HEK293 (cell line): ENCODE results near the gene PCOLCE2.
"Not testable (repeated sequence)": the region's sequence is repeated elsewhere in the genome, so short reads cannot be mapped to it uniquely, and the experiment has no call there.

Experiments used
- CTCF ChIA-PET: fragments of 350-600 bp; formaldehyde crosslinking; extraction: SDS; loops from one replicate; lab custom pipeline; 2021; ENCODE audit warnings: antibody characterized with exemption; lab: Yijun Ruan, JAX
- POLR2A ChIA-PET: fragments of 300-600 bp; formaldehyde crosslinking; extraction: SDS; loops from one replicate; lab custom pipeline; 2020; ENCODE audit warnings: antibody characterized with exemption, inconsistent platforms; lab: Yijun Ruan, JAX
- H3K27ac ChIP-seq: fragments of 200-500 bp; sonication (Bioruptor generic); 2 replicates; pipeline ENCODE4 v1.5.1; 2014; ENCODE audit warnings: low read depth, low read length, control low read depth, inconsistent platforms; ENCODE audit errors: extremely low read depth
- H3K36me3 ChIP-seq, 2 experiments: fragments of 200-500 bp in 1 of 2; sonication (Bioruptor generic) in 1 of 2; 1 replicate in 1 of 2; 2 replicates in 1 of 2; pipeline ENCODE4 v1.5.1; 2014 to 2017; ENCODE audit warnings: inconsistent platforms in 2 of 2, low read length in 2 of 2; ENCODE audit not compliant: control insufficient read depth in 2 of 2, insufficient read depth in 1 of 2
- H3K4me1 ChIP-seq: fragments of 200-500 bp; sonication (Bioruptor generic); 2 replicates; pipeline ENCODE4 v1.5.1; 2014; ENCODE audit warnings: mild to moderate bottlenecking, low read length, inconsistent platforms; ENCODE audit not compliant: control insufficient read depth, insufficient read depth
- H3K4me3 ChIP-seq: 2 replicates; pipeline ENCODE4 v1.5.1; 2011; ENCODE audit warnings: low read depth, mild to moderate bottlenecking, control low read depth, low read length, moderate library complexity
- H3K9me3 ChIP-seq: fragments of 200-500 bp; sonication (Bioruptor generic); 2 replicates; pipeline ENCODE4 v1.5.1; 2014; ENCODE audit warnings: low read depth, low read length, inconsistent platforms; ENCODE audit not compliant: control insufficient read depth, insufficient read depth
- GLIS2 ChIP-seq: fragments of 450-650 bp; formaldehyde crosslinking; IDR thresholded peaks from 2 replicates; pipeline ENCODE4 v1.5.1; 2016; ENCODE audit warnings: missing biosample characterization, missing genetic modification characterization
- ZBTB10 ChIP-seq: fragments of 450-650 bp; formaldehyde crosslinking; IDR thresholded peaks from 2 replicates; pipeline ENCODE4 v1.5.1; 2016; ENCODE audit warnings: missing biosample characterization, missing genetic modification characterization
- ZNF362 ChIP-seq: fragments of 450-650 bp; formaldehyde crosslinking; IDR thresholded peaks from 2 replicates; pipeline ENCODE4 v1.5.1; 2016; ENCODE audit warnings: missing biosample characterization, missing genetic modification characterization
- ZNF449 ChIP-seq: fragments of 450-650 bp; formaldehyde crosslinking; IDR thresholded peaks from 2 replicates; pipeline ENCODE4 v1.5.1; 2017; ENCODE audit warnings: missing biosample characterization, mild to moderate bottlenecking, missing genetic modification characterization, moderate library complexity
- ZNF48 ChIP-seq: fragments of 450-650 bp; formaldehyde crosslinking; IDR thresholded peaks from 2 replicates; pipeline ENCODE4 v1.5.1; 2016; ENCODE audit warnings: missing biosample characterization, missing genetic modification characterization
- ZNF501 ChIP-seq: fragments of 450-650 bp; formaldehyde crosslinking; IDR thresholded peaks from 2 replicates; pipeline ENCODE4 v1.5.1; 2016; ENCODE audit warnings: missing biosample characterization, missing genetic modification characterization
- ZNF513 ChIP-seq: fragments of 450-650 bp; IDR thresholded peaks from 2 replicates; pipeline ENCODE4 v1.5.1; 2018; ENCODE audit warnings: missing biosample characterization, missing genetic modification characterization
- ZNF580 ChIP-seq: fragments of 450-650 bp; formaldehyde crosslinking; IDR thresholded peaks from 2 replicates; pipeline ENCODE4 v1.5.1; 2016; ENCODE audit warnings: missing biosample characterization, missing genetic modification characterization
- ZNF610 ChIP-seq: fragments of 450-650 bp; formaldehyde crosslinking; IDR thresholded peaks from 2 replicates; pipeline ENCODE4 v1.5.1; 2016; ENCODE audit warnings: missing biosample characterization, missing genetic modification characterization, borderline replicate concordance
- ZNF626 ChIP-seq: fragments of 450-650 bp; sonication (Bioruptor Pico); formaldehyde crosslinking; IDR thresholded peaks from 2 replicates; pipeline ENCODE4 v1.5.1; 2018; ENCODE audit warnings: missing biosample characterization, missing genetic modification characterization, inconsistent platforms
- ZNF777 ChIP-seq: fragments of 450-650 bp; formaldehyde crosslinking; IDR thresholded peaks from 2 replicates; pipeline ENCODE4 v1.5.1; 2017; ENCODE audit warnings: missing biosample characterization, missing genetic modification characterization, borderline replicate concordance
- ZSCAN16 ChIP-seq: fragments of 450-650 bp; formaldehyde crosslinking; IDR thresholded peaks from 2 replicates; pipeline ENCODE4 v1.5.1; 2016; ENCODE audit warnings: missing biosample characterization, missing genetic modification characterization

PCOLCE2 gene

GRCh38 chr3:142884531-142884930, 4.4 kb downstream of the PCOLCE2 start:
- Histone ChIP-seq H3K27ac (no peak overlapping the region), H3K9me3 (no peaks in the 10 kb centered on the region), H3K4me3 (no peak overlapping the region), H3K36me3 (no peaks in the 10 kb centered on the region), H3K4me1 (peaks cover 6% of the 10 kb centered on the region; the same call in 1 of the 2 replicates)
- ChIA-PET CTCF (interaction anchor here (0.6 to 1.3 kb wide), 2 partner anchors 56 to 1146 kb away, joined by 3 read pairs; partner anchors contain the start of gene RNF7), POLR2A (no interaction called here)
- no peak for TF ChIP-seq ZBTB10 (tag by site-specific recombination)
- no peak for TF ChIP-seq ZNF48 (tag by site-specific recombination)
- no peak for TF ChIP-seq ZNF610 (tag by site-specific recombination)
- TF ChIP-seq ZNF580 (tag by site-specific recombination): no peak
- no peak for TF ChIP-seq ZNF362 (tag by site-specific recombination)
- TF ChIP-seq ZNF777 (tag by site-specific recombination): no peak
- TF ChIP-seq GLIS2: no peak

GRCh38 chr3:142883534-142883933, 5.3 kb downstream of the PCOLCE2 start:
- H3K9me3 ChIP-seq, H3K4me1 ChIP-seq, POLR2A ChIA-PET, H3K36me3 ChIP-seq, H3K27ac ChIP-seq, H3K4me3 ChIP-seq: not testable (repeated sequence)
- CTCF ChIA-PET: interaction anchor here (0.9 kb wide), 1 partner anchor 12 kb away, joined by 3 read pairs; no protein-coding TSS in a partner anchor

- H3K4me3 ChIP-seq: no peak overlapping the region
- H3K4me1 ChIP-seq: no peaks in the 10 kb centered on the region
- H3K9me3 ChIP-seq: no peaks in the 10 kb centered on the region
- no peaks in the 10 kb centered on the region for H3K36me3 ChIP-seq
- ChIA-PET CTCF (no interaction called here), POLR2A (no interaction called here)
- no peak overlapping the region for H3K27ac ChIP-seq
- TF ChIP-seq ZNF626 (tag by site-specific recombination): no peak
- TF ChIP-seq ZNF513 (tag by site-specific recombination): peak; percentile 78
- TF ChIP-seq ZNF449: no peak
- TF ChIP-seq ZSCAN16 (tag by site-specific recombination): no peak
- no peak for TF ChIP-seq ZNF501 (tag by site-specific recombination)
- no peak for TF ChIP-seq ZNF362 (tag by site-specific recombination)
Measured at GRCh38 chr3:142881445-142882224, 7.2 kb downstream of the PCOLCE2 start.
